Endothelial cell of umbilical vein (primary cell): Measurements from ENCODE around the gene GAGE1. TPM values are rescaled to one million over a fixed set of nuclear protein-coding genes. Genes with fewer than 3 reads are reported as not detected.
"Not testable (repeated sequence)": the region's sequence is repeated elsewhere in the genome, so short reads cannot be mapped to it uniquely, and the experiment has no call there.

Experiments used
- BruUV-seq: library from RNA; stranded (reverse); fragments of 400-500 nt; replicated peaks from 2 replicates; lab custom pipeline; 2021; lab: Mats Ljungman, UMichigan
- CTCF ChIA-PET: fragments of 300-600, 350-600 bp; sonication (Branson Sonifier 250); formaldehyde crosslinking; loops from one replicate; lab custom pipeline; 2021; ENCODE audit warnings: antibody characterized with exemption, inconsistent platforms; lab: Charles Lee
- POLR2A ChIA-PET: fragments of 300-600, 350-600 bp; sonication (Branson Sonifier 250); formaldehyde crosslinking; loops from one replicate; lab custom pipeline; 2021; ENCODE audit warnings: antibody characterized with exemption, inconsistent platforms; lab: Charles Lee
- DNase-seq: peaks from one replicate; pipeline ENCODE4 v3.0.0-alpha.2; 2011; ENCODE audit warnings: low read depth, low spot score
- FAIRE-seq: peaks from 2 replicates; lab custom pipeline; 2011; peaks lifted over from hg19 to GRCh38; lab: Jason Lieb, UNC
- H2AFZ ChIP-seq: 2 replicates; pipeline ENCODE4 v1.6.0; 2012; ENCODE audit warnings: low read depth, low read length, control low read depth, inconsistent platforms
- H3K27ac ChIP-seq: 2 replicates; pipeline ENCODE4 v1.5.1; 2011; ENCODE audit warnings: low read depth, mild to moderate bottlenecking, control low read depth, low read length, moderate library complexity; ENCODE audit not compliant: insufficient read depth
- H3K27me3 ChIP-seq, 2 experiments: 2 replicates each; pipeline versions ENCODE4 v1.6.0 to v1.6.1; 2011; ENCODE audit warnings: low read length in 2 of 2, mixed read lengths in 1 of 2; ENCODE audit not compliant: control insufficient read depth in 2 of 2, insufficient read depth in 2 of 2
- H3K36me3 ChIP-seq, 2 experiments: 2 replicates in 1 of 2; 3 replicates in 1 of 2; pipeline ENCODE4 v1.5.1; 2011; ENCODE audit warnings: low read length in 2 of 2, mild to moderate bottlenecking in 1 of 2, moderate library complexity in 1 of 2; ENCODE audit not compliant: control insufficient read depth in 2 of 2, insufficient read depth in 2 of 2; ENCODE audit errors: extremely low read depth in 1 of 2
- H3K4me1 ChIP-seq: 3 replicates; pipeline ENCODE4 v1.5.1; 2011; ENCODE audit warnings: mild to moderate bottlenecking, low read length; ENCODE audit not compliant: control insufficient read depth, insufficient read depth; ENCODE audit errors: extremely low read depth
- H3K4me2 ChIP-seq: 2 replicates; pipeline ENCODE4 v1.6.1; 2011; ENCODE audit warnings: low read length, control low read depth, mixed read lengths; ENCODE audit not compliant: insufficient read depth
- H3K4me3 ChIP-seq, 3 experiments: fragments of 200-600 bp in 1 of 3; sonication (generic), shearing (Covaris generic) in 1 of 3; replicated peaks in 1 of 3; 2 replicates each; pipeline ENCODE4 v1.5.1; 2011 to 2016; ENCODE audit warnings: control low read depth in 3 of 3, low read length in 3 of 3, mild to moderate bottlenecking in 2 of 3, inconsistent platforms in 1 of 3, low read depth in 1 of 3, moderate library complexity in 1 of 3; ENCODE audit not compliant: insufficient read depth in 1 of 3
- H3K79me2 ChIP-seq: 2 replicates; pipeline ENCODE4 v1.6.0; 2012; ENCODE audit warnings: low read length, inconsistent platforms; ENCODE audit not compliant: control insufficient read depth, insufficient read depth
- H3K9ac ChIP-seq: replicated peaks from 2 replicates; pipeline ENCODE3; 2011; ENCODE audit warnings: low read length, control low read depth; ENCODE audit not compliant: insufficient read depth; ENCODE audit errors: extremely low read depth
- H3K9me1 ChIP-seq: replicated peaks from 3 replicates; pipeline ENCODE4 v1.6.0; 2011; ENCODE audit warnings: mild to moderate bottlenecking, low read length; ENCODE audit not compliant: control insufficient read depth, insufficient read depth; ENCODE audit errors: extremely low read depth
- H3K9me3 ChIP-seq: replicated peaks from 2 replicates; pipeline ENCODE4 v1.5.1; 2012; ENCODE audit warnings: low read length, inconsistent platforms; ENCODE audit not compliant: control insufficient read depth, insufficient read depth
- H4K20me1 ChIP-seq: replicated peaks from 2 replicates; pipeline ENCODE3; 2011; ENCODE audit warnings: mild to moderate bottlenecking, low read length; ENCODE audit not compliant: control insufficient read depth, insufficient read depth; ENCODE audit errors: extremely low read depth
- dilution Hi-C: fragments of 300-500 bp; cut with MboI; formaldehyde crosslinking; loops from one replicate; pipeline ENCODE4 v1.15.0; 2019; ENCODE audit warnings: low sequenced_read_pairs; ENCODE audit not compliant: extremely low pct_ligation_motif_present
- intact Hi-C: fragments of 100-400 bp; cut with micrococcal nuclease; formaldehyde crosslinking; loops from one replicate; pipeline ENCODE4 v1.10.0; 2022
- polyA plus RNA-seq, 4 experiments: library from polyadenylated mRNA; depleted of rRNA in 3 of 4; stranded (reverse) in 3 of 4; unstranded in 1 of 4; fragments of >200 nt; gene quantifications; 2 replicates each; pipeline versions ENCODE4 v1.2.1 to v1.2.3, GENCODE V29; 2011 to 2012; ENCODE audit warnings: missing spikeins in 1 of 4
- total RNA-seq: library from RNA; stranded (reverse); gene quantifications from 2 replicates; pipeline ENCODE4 v1.2.3, GENCODE V29; 2021

Gene GAGE1
- total and polyA plus RNA-seq, 2 donors (not counting 3 experiments of a cell fraction or from before 2014, with no cell fraction given): not detected

DNA sequence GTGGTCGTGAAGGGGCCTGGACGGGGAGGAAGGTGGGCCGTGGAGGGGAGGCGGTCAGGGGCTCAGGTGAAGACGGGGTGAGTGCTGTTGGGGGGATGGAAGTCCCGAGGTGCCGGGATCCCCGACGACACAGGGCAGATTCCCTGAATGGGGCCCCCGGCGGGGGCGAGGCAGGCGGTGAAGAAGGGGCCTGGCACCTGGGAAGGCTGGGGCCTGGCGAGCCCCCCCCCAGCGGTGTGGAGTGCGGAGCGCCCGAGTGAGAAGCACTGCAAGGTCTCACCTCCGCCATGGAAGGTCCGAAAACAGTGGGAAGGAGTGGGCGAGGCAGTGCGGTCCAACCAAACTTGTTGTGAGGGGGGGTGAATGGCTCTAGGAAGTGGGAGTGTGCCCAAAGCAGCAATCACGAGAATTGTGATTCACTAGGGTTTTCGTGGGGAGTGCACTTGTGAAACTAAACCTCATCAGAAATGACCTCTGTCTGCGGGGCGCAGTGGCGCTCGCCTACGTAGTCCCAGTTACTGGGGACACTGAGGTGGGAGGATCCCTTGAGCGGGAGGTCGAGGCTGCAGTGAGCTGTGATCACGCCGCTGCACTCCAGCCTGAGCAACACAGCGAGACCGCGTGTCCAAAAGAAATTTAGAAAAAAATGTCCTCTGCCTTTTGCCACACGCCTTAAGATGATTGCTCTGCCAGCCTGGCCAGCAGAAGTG, 8.9 kb upstream of the GAGE1 start:
- BruUV-seq, FAIRE-seq, H3K79me2 ChIP-seq, H3K36me3 ChIP-seq, POLR2A ChIA-PET, H3K4me3 ChIP-seq, H3K9ac ChIP-seq, H2AFZ ChIP-seq, CTCF ChIA-PET, H3K27me3 ChIP-seq, dilution Hi-C loops, H3K4me1 ChIP-seq, H3K9me3 ChIP-seq, H3K9me1 ChIP-seq, H4K20me1 ChIP-seq, intact Hi-C loops, H3K27ac ChIP-seq, DNase-seq, H3K4me2 ChIP-seq: not testable (repeated sequence)

- DNase-seq, H3K9me3 ChIP-seq, H2AFZ ChIP-seq, H3K9me1 ChIP-seq, intact Hi-C loops, FAIRE-seq, H3K4me3 ChIP-seq, H3K4me1 ChIP-seq, POLR2A ChIA-PET, H4K20me1 ChIP-seq, H3K4me2 ChIP-seq, H3K27me3 ChIP-seq, H3K27ac ChIP-seq, H3K36me3 ChIP-seq, CTCF ChIA-PET, H3K9ac ChIP-seq, dilution Hi-C loops, H3K79me2 ChIP-seq, BruUV-seq: not testable (repeated sequence)
Observed at GRCh38 chrX:49590488-49590887, 8.3 kb upstream of the GAGE1 start.
